HepG2 (cell line): ENCODE measurements around the gene AHCYL2. TPM values are rescaled to one million over a fixed set of nuclear protein-coding genes. Genes with fewer than 3 reads are reported as not detected.
A peak's percentile ranks its signal among the peaks of the same experiment; 100 is the strongest.

ENCODE experiments used
- HES4 ChIP-seq: sonication (generic); formaldehyde crosslinking; IDR thresholded peaks from 2 replicates; pipeline ENCODE4 v1.9.0; 2021; ENCODE audit warnings: mild to moderate bottlenecking, missing genetic modification reagents, borderline replicate concordance
- HMGA1 ChIP-seq: sonication (generic); formaldehyde crosslinking; conservative IDR thresholded peaks from 2 replicates; pipeline ENCODE4 v1.4.0; 2020; ENCODE audit warnings: missing genetic modification reagents
- ISL2 ChIP-seq: sonication (generic); formaldehyde crosslinking; IDR thresholded peaks from 2 replicates; pipeline ENCODE4 v1.5.0; 2020; ENCODE audit warnings: missing genetic modification reagents
- KDM2A ChIP-seq: sonication (generic); formaldehyde crosslinking; IDR thresholded peaks from 2 replicates; pipeline ENCODE4 v1.4.0; 2020; ENCODE audit warnings: low read depth, missing genetic modification reagents, borderline replicate concordance
- RXRA ChIP-seq: sonication (generic); formaldehyde crosslinking; IDR thresholded peaks from 2 replicates; pipeline ENCODE4 v1.5.1; 2020; ENCODE audit warnings: missing genetic modification reagents
- SNAPC2 ChIP-seq: sonication (generic); formaldehyde crosslinking; IDR thresholded peaks from 2 replicates; pipeline ENCODE4 v1.8.1; 2022; ENCODE audit warnings: mild to moderate bottlenecking, missing genetic modification reagents
- SNRNP70 ChIP-seq: fragments of 200-400 bp; formaldehyde crosslinking; IDR thresholded peaks from 2 replicates; pipeline ENCODE4 v1.6.1; 2017; ENCODE audit warnings: mild to moderate bottlenecking, low read depth, low read length, moderate library complexity
- ZMYM2 ChIP-seq: sonication (generic); formaldehyde crosslinking; IDR thresholded peaks from 2 replicates; pipeline ENCODE4 v1.8.0; 2022; ENCODE audit warnings: mild to moderate bottlenecking, missing genetic modification reagents
- ZNF383 ChIP-seq: sonication (generic); formaldehyde crosslinking; IDR thresholded peaks from 2 replicates; pipeline ENCODE4 v1.4.0; 2020; ENCODE audit warnings: missing genetic modification reagents, mild to moderate bottlenecking, borderline replicate concordance
- ZNF546 ChIP-seq: sonication (generic); formaldehyde crosslinking; conservative IDR thresholded peaks from 2 replicates; pipeline ENCODE4 v1.8.1; 2023; ENCODE audit warnings: mild to moderate bottlenecking, missing genetic modification reagents
- ZNF674 ChIP-seq: sonication (generic); formaldehyde crosslinking; IDR thresholded peaks from 2 replicates; pipeline ENCODE4 v1.5.0; 2020; ENCODE audit warnings: low read depth, mild to moderate bottlenecking, missing genetic modification reagents
- polyA plus RNA-seq, 8 experiments: library from polyadenylated mRNA; depleted of rRNA in 3 of 8; stranded (reverse) in 7 of 8; unstranded in 1 of 8; fragments of >200 nt; fragmentation: Illumina TruSeq in 4 of 8; extraction: Trizol in 4 of 8; gene quantifications; 2 replicates each; pipeline versions ENCODE4 v1.2.1 to v1.2.3, GENCODE V29; 2011 to 2016; ENCODE audit warnings: low read depth in 4 of 8, missing spikeins in 1 of 8, mixed read lengths in 1 of 8; ENCODE audit not compliant: insufficient read depth in 1 of 8
- total RNA-seq, 5 experiments: library from RNA; depleted of rRNA; stranded (reverse); fragments of >200 nt; fragmentation: Illumina TruSeq; extraction: Trizol; gene quantifications; 2 replicates each; pipeline ENCODE4 v1.2.3, GENCODE V29; 2016; ENCODE audit warnings: low read depth in 1 of 5
- TF ChIP-seq, protein P1 (sequence below): sonication (generic); formaldehyde crosslinking; conservative IDR thresholded peaks from 2 replicates; pipeline ENCODE4 v1.4.0; 2020; ENCODE audit warnings: missing genetic modification reagents
- TF ChIP-seq, protein P2 (sequence below): sonication (generic); formaldehyde crosslinking; IDR thresholded peaks from 2 replicates; pipeline ENCODE4 v1.9.0; 2021; ENCODE audit warnings: mild to moderate bottlenecking, missing genetic modification reagents
- TF ChIP-seq, protein P3 (sequence below): sonication (generic); formaldehyde crosslinking; IDR thresholded peaks from 2 replicates; pipeline ENCODE4 v1.4.0; 2020; ENCODE audit warnings: missing genetic modification reagents
- TF ChIP-seq, protein P4 (sequence below): sonication (generic); formaldehyde crosslinking; IDR thresholded peaks from 2 replicates; pipeline ENCODE4 v1.4.0; 2020; ENCODE audit warnings: mild to moderate bottlenecking, missing genetic modification reagents

Gene AHCYL2
- total and polyA plus RNA-seq, 2 of the 13 experiments (the other 11 are each of a cell fraction or from before 2014, with no cell fraction given), result 9.5 to 14.7 TPM

DNA sequence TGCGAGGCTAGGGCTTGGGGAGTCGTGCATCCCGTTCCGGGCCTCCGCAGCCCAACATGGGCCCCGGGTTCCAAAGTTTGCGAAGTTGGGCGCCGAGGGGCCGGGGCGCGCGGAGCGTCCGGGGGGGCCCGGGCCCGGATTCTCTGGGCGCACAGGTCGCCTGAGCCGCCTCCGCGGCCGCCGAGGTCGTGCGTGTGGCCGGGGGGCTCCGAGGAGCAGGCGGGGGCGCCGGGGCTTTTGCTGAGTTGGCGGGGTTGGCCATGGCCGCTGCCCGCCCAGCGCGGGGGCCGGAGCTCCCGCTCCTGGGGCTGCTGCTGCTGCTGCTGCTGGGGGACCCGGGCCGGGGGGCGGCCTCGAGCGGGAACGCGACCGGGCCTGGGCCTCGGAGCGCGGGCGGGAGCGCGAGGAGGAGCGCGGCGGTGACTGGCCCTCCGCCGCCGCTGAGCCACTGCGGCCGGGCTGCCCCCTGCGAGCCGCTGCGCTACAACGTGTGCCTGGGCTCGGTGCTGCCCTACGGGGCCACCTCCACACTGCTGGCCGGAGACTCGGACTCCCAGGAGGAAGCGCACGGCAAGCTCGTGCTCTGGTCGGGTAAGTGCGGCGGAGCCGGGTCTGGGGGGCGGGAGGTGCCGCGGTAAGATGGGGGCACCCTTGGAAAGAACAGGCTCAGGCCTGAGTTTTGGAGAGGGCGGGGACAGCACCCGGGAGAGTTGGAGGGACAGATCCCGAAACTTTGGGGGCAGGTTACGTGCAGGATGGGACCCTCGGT is 35.8 kb upstream of the AHCYL2 start (continued):
- TF ChIP-seq, protein P1, sequence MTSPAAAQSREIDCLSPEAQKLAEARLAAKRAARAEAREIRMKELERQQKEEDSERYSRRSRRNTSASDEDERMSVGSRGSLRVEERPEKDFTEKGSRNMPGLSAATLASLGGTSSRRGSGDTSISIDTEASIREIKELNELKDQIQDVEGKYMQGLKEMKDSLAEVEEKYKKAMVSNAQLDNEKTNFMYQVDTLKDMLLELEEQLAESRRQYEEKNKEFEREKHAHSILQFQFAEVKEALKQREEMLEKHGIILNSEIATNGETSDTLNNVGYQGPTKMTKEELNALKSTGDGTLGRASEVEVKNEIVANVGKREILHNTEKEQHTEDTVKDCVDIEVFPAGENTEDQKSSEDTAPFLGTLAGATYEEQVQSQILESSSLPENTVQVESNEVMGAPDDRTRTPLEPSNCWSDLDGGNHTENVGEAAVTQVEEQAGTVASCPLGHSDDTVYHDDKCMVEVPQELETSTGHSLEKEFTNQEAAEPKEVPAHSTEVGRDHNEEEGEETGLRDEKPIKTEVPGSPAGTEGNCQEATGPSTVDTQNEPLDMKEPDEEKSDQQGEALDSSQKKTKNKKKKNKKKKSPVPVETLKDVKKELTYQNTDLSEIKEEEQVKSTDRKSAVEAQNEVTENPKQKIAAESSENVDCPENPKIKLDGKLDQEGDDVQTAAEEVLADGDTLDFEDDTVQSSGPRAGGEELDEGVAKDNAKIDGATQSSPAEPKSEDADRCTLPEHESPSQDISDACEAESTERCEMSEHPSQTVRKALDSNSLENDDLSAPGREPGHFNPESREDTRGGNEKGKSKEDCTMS (CRISPR knock-in tag), result no peak
- TF ChIP-seq, protein P2, sequence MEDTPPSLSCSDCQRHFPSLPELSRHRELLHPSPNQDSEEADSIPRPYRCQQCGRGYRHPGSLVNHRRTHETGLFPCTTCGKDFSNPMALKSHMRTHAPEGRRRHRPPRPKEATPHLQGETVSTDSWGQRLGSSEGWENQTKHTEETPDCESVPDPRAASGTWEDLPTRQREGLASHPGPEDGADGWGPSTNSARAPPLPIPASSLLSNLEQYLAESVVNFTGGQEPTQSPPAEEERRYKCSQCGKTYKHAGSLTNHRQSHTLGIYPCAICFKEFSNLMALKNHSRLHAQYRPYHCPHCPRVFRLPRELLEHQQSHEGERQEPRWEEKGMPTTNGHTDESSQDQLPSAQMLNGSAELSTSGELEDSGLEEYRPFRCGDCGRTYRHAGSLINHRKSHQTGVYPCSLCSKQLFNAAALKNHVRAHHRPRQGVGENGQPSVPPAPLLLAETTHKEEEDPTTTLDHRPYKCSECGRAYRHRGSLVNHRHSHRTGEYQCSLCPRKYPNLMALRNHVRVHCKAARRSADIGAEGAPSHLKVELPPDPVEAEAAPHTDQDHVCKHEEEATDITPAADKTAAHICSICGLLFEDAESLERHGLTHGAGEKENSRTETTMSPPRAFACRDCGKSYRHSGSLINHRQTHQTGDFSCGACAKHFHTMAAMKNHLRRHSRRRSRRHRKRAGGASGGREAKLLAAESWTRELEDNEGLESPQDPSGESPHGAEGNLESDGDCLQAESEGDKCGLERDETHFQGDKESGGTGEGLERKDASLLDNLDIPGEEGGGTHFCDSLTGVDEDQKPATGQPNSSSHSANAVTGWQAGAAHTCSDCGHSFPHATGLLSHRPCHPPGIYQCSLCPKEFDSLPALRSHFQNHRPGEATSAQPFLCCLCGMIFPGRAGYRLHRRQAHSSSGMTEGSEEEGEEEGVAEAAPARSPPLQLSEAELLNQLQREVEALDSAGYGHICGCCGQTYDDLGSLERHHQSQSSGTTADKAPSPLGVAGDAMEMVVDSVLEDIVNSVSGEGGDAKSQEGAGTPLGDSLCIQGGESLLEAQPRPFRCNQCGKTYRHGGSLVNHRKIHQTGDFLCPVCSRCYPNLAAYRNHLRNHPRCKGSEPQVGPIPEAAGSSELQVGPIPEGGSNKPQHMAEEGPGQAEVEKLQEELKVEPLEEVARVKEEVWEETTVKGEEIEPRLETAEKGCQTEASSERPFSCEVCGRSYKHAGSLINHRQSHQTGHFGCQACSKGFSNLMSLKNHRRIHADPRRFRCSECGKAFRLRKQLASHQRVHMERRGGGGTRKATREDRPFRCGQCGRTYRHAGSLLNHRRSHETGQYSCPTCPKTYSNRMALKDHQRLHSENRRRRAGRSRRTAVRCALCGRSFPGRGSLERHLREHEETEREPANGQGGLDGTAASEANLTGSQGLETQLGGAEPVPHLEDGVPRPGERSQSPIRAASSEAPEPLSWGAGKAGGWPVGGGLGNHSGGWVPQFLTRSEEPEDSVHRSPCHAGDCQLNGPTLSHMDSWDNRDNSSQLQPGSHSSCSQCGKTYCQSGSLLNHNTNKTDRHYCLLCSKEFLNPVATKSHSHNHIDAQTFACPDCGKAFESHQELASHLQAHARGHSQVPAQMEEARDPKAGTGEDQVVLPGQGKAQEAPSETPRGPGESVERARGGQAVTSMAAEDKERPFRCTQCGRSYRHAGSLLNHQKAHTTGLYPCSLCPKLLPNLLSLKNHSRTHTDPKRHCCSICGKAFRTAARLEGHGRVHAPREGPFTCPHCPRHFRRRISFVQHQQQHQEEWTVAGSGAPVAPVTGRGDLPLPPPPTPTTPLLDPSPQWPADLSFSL (CRISPR knock-in tag), result no peak
- TF ChIP-seq, protein P3, sequence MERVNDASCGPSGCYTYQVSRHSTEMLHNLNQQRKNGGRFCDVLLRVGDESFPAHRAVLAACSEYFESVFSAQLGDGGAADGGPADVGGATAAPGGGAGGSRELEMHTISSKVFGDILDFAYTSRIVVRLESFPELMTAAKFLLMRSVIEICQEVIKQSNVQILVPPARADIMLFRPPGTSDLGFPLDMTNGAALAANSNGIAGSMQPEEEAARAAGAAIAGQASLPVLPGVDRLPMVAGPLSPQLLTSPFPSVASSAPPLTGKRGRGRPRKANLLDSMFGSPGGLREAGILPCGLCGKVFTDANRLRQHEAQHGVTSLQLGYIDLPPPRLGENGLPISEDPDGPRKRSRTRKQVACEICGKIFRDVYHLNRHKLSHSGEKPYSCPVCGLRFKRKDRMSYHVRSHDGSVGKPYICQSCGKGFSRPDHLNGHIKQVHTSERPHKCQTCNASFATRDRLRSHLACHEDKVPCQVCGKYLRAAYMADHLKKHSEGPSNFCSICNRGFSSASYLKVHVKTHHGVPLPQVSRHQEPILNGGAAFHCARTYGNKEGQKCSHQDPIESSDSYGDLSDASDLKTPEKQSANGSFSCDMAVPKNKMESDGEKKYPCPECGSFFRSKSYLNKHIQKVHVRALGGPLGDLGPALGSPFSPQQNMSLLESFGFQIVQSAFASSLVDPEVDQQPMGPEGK (CRISPR knock-in tag), result no peak
- TF ChIP-seq ZNF546 (CRISPR knock-in tag) (0 out of 2 replicates have a peak, but pooled peaks have one; percentile 38), KDM2A (CRISPR knock-in tag) (peak; percentile 42; the same call in 1 of the 2 replicates), ZMYM2 (CRISPR knock-in tag) (no peak), SNAPC2 (CRISPR knock-in tag) (no peak), ISL2 (CRISPR knock-in tag) (no peak), ZNF674 (no peak), SNRNP70 (no peak), HMGA1 (CRISPR knock-in tag) (no peak), HES4 (CRISPR knock-in tag) (peak; percentile 74), RXRA (CRISPR knock-in tag) (peak; percentile 59; the same call in 1 of the 2 replicates), ZNF383 (CRISPR knock-in tag) (no peak)
- TF ChIP-seq, protein P4, sequence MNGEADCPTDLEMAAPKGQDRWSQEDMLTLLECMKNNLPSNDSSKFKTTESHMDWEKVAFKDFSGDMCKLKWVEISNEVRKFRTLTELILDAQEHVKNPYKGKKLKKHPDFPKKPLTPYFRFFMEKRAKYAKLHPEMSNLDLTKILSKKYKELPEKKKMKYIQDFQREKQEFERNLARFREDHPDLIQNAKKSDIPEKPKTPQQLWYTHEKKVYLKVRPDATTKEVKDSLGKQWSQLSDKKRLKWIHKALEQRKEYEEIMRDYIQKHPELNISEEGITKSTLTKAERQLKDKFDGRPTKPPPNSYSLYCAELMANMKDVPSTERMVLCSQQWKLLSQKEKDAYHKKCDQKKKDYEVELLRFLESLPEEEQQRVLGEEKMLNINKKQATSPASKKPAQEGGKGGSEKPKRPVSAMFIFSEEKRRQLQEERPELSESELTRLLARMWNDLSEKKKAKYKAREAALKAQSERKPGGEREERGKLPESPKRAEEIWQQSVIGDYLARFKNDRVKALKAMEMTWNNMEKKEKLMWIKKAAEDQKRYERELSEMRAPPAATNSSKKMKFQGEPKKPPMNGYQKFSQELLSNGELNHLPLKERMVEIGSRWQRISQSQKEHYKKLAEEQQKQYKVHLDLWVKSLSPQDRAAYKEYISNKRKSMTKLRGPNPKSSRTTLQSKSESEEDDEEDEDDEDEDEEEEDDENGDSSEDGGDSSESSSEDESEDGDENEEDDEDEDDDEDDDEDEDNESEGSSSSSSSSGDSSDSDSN, result peak; percentile 87
